Measurements from ENCODE around the gene HOXC13. TPM values are rescaled to one million over a fixed set of nuclear protein-coding genes. Genes with fewer than 3 reads are reported as not detected.

The HOXC13 gene
- total RNA-seq, 1 donor from 2014 or later = not detected

GRCh38 chr12:53981634-53982565 is 43.3 kb downstream of the HOXC13 start:
- Histone ChIP-seq H3K36me3 (ENCODE audit: control insufficient read depth, insufficient read depth, low read length) (no peaks in the 10 kb centered on the region), H3K4me3 (ENCODE audit: low read depth, low read length) (peak overlapping the region; percentile 28), H3K27me3 (ENCODE audit: control insufficient read depth, insufficient read depth, low read length) (peaks cover 33% of the 10 kb centered on the region)
- no peak for TF ChIP-seq CTCF (IDR thresholded peaks at IDR 0.05; ENCODE audit: insufficient read depth, low read length, poor library complexity, severe bottlenecking)
- DNase-seq (ENCODE audit: low read depth) = no peak

GRCh38 chr12:53982648-53983567 is 44.3 kb downstream of the HOXC13 start:
- Histone ChIP-seq H3K27me3 (ENCODE audit: control insufficient read depth, insufficient read depth, low read length) (peaks cover 35% of the 10 kb centered on the region), H3K36me3 (ENCODE audit: control insufficient read depth, insufficient read depth, low read length) (no peaks in the 10 kb centered on the region), H3K4me3 (ENCODE audit: low read depth, low read length) (peak overlapping the region; percentile 37)
- DNase-seq (ENCODE audit: low read depth) = no peak
- TF ChIP-seq CTCF (IDR thresholded peaks at IDR 0.05; ENCODE audit: insufficient read depth, low read length, poor library complexity, severe bottlenecking) = no peak

- DNase-seq (ENCODE audit: low read depth) = no peak
- Histone ChIP-seq H3K4me3 (ENCODE audit: low read depth, low read length) (peak overlapping the region; percentile 37), H3K27me3 (ENCODE audit: control insufficient read depth, insufficient read depth, low read length) (peaks cover 32% of the 10 kb centered on the region), H3K36me3 (ENCODE audit: control insufficient read depth, insufficient read depth, low read length) (no peaks in the 10 kb centered on the region)
- TF ChIP-seq CTCF (IDR thresholded peaks at IDR 0.05; ENCODE audit: insufficient read depth, low read length, poor library complexity, severe bottlenecking) = no peak
Observed at GRCh38 chr12:53983568-53983949, 44.9 kb downstream of the HOXC13 start.

GRCh38 chr12:53983950-53984572 is 45.4 kb downstream of the HOXC13 start:
- peaks cover 32% of the 10 kb centered on the region for H3K27me3 ChIP-seq (ENCODE audit: control insufficient read depth, insufficient read depth, low read length)
- no peak for DNase-seq (ENCODE audit: low read depth)
- H3K4me3 ChIP-seq (ENCODE audit: low read depth, low read length) = peak overlapping the region; percentile 37
- H3K36me3 ChIP-seq (ENCODE audit: control insufficient read depth, insufficient read depth, low read length) = no peaks in the 10 kb centered on the region
- no peak for TF ChIP-seq CTCF (IDR thresholded peaks at IDR 0.05; ENCODE audit: insufficient read depth, low read length, poor library complexity, severe bottlenecking)

- Histone ChIP-seq H3K27me3 (ENCODE audit: control insufficient read depth, insufficient read depth, low read length) (peaks cover 35% of the 10 kb centered on the region), H3K36me3 (ENCODE audit: control insufficient read depth, insufficient read depth, low read length) (no peaks in the 10 kb centered on the region), H3K4me3 (ENCODE audit: low read depth, low read length) (peak within 1 kb of the TSS; percentile 60)
- peak; percentile 83 for DNase-seq (ENCODE audit: low read depth)
- TF ChIP-seq CTCF (IDR thresholded peaks at IDR 0.05; ENCODE audit: insufficient read depth, low read length, poor library complexity, severe bottlenecking) = peak; percentile 82
Observed at GRCh38 chr12:53984901-53985691, 46.5 kb downstream of the HOXC13 start, which contains the start of gene HOXC10. Gene HOXC10, plus strand, starts transcription at chr12:53985146. Its CDS starts 114 bp downstream, at chr12:53985260.
